ENCODE results near the gene EIF3L. TPM values are rescaled to one million over a fixed set of nuclear protein-coding genes. Genes with fewer than 3 reads are reported as not detected.
"Not testable (repeated sequence)": the region's sequence is repeated elsewhere in the genome, so short reads cannot be mapped to it uniquely, and the experiment has no call there.

EIF3L gene
- polyA plus RNA-seq (ENCODE audit: insufficient read length in 12 of 12) = 1,000 to 10,000 TPM in 9 of 12 donors, 100 to 1,000 TPM in 2, not detected in 1; 578 to 1,449 (median 1,314) TPM
- long read RNA-seq, donor 1, transcript EIF3L-209 (2 exons, 348 nt) = minor isoform, 16 of 277 reads
- long read RNA-seq, donor 1, transcript EIF3L-203 (13 exons, 3,220 nt) = major isoform, 101 of 277 reads
- long read RNA-seq, donor 1, partial matches to known transcripts = 150 of 277 reads
- long read RNA-seq, donor 1, other reads (novel, unspliced or antisense) = 7 of 277 reads
- long read RNA-seq, donor 2, transcript EIF3L-203 (13 exons, 3,220 nt) = major isoform, 297 of 529 reads
- long read RNA-seq, donor 2, transcript EIF3L-209 (2 exons, 348 nt) = minor isoform, 31 of 529 reads
- long read RNA-seq, donor 2, partial matches to known transcripts = 178 of 529 reads
- long read RNA-seq, donor 2, other reads (novel, unspliced or antisense) = 21 of 529 reads
- long read RNA-seq, donor 3, transcript EIF3L-209 (2 exons, 348 nt) = minor isoform, 15 of 204 reads
- long read RNA-seq, donor 3, transcript EIF3L-203 (13 exons, 3,220 nt) = major isoform, 119 of 204 reads
- long read RNA-seq, donor 3, partial matches to known transcripts = 69 of 204 reads
- long read RNA-seq, donor 3, other reads (novel, unspliced or antisense) = 0 of 204 reads
- long read RNA-seq, donor 4, transcript EIF3L-203 (13 exons, 3,220 nt) = major isoform, 98 of 145 reads
- long read RNA-seq, donor 4, transcript EIF3L-209 (2 exons, 348 nt) = minor isoform, 7 of 145 reads
- long read RNA-seq, donor 4, partial matches to known transcripts = 38 of 145 reads
- long read RNA-seq, donor 4, other reads (novel, unspliced or antisense) = 0 of 145 reads
- long read RNA-seq, donor 5, transcript EIF3L-203 (13 exons, 3,220 nt) = major isoform, 405 of 714 reads
- long read RNA-seq, donor 5, transcript EIF3L-209 (2 exons, 348 nt) = minor isoform, 9 of 714 reads
- long read RNA-seq, donor 5, partial matches to known transcripts = 245 of 714 reads
- long read RNA-seq, donor 5, other reads (novel, unspliced or antisense) = 49 of 714 reads
- long read RNA-seq, donor 6, transcript EIF3L-209 (2 exons, 348 nt) = minor isoform, 11 of 236 reads
- long read RNA-seq, donor 6, transcript EIF3L-203 (13 exons, 3,220 nt) = major isoform, 123 of 236 reads
- long read RNA-seq, donor 6, partial matches to known transcripts = 91 of 236 reads
- long read RNA-seq, donor 6, other reads (novel, unspliced or antisense) = 8 of 236 reads
- long read RNA-seq, donor 7, transcript EIF3L-203 (13 exons, 3,220 nt) = major isoform, 98 of 164 reads
- long read RNA-seq, donor 7, transcript EIF3L-209 (2 exons, 348 nt) = minor isoform, 9 of 164 reads
- long read RNA-seq, donor 7, partial matches to known transcripts = 56 of 164 reads
- long read RNA-seq, donor 7, other reads (novel, unspliced or antisense) = 0 of 164 reads
- long read RNA-seq, donor 8, transcript EIF3L-209 (2 exons, 348 nt) = minor isoform, 11 of 576 reads
- long read RNA-seq, donor 8, transcript EIF3L-203 (13 exons, 3,220 nt) = major isoform, 346 of 576 reads
- long read RNA-seq, donor 8, partial matches to known transcripts = 194 of 576 reads
- long read RNA-seq, donor 8, other reads (novel, unspliced or antisense) = 23 of 576 reads
- long read RNA-seq, donor 9, transcript EIF3L-203 (13 exons, 3,220 nt) = major isoform, 89 of 246 reads
- long read RNA-seq, donor 9, transcript EIF3L-209 (2 exons, 348 nt) = minor isoform, 30 of 246 reads
- long read RNA-seq, donor 9, partial matches to known transcripts = 123 of 246 reads
- long read RNA-seq, donor 9, other reads (novel, unspliced or antisense) = 0 of 246 reads
- long read RNA-seq, donor 10, transcript EIF3L-203 (13 exons, 3,220 nt) = major isoform, 261 of 422 reads
- long read RNA-seq, donor 10, transcript EIF3L-209 (2 exons, 348 nt) = minor isoform, 10 of 422 reads
- long read RNA-seq, donor 10, partial matches to known transcripts = 136 of 422 reads
- long read RNA-seq, donor 10, other reads (novel, unspliced or antisense) = 8 of 422 reads
- long read RNA-seq, donor 11, transcript EIF3L-203 (13 exons, 3,220 nt) = major isoform, 270 of 472 reads
- long read RNA-seq, donor 11, transcript EIF3L-209 (2 exons, 348 nt) = minor isoform, 19 of 472 reads
- long read RNA-seq, donor 11, transcript EIF3L-213 (6 exons, 1,294 nt) = minor isoform, 8 of 472 reads
- long read RNA-seq, donor 11, partial matches to known transcripts = 157 of 472 reads
- long read RNA-seq, donor 11, other reads (novel, unspliced or antisense) = 18 of 472 reads

GRCh38 chr22:37849089-37849751, at the start of gene EIF3L:
TSS of gene EIF3L (plus strand) at chr22:37849419. CDS start at chr22:37849450, 31 bp downstream.
- DNase-seq = peak; percentile 93

DNA sequence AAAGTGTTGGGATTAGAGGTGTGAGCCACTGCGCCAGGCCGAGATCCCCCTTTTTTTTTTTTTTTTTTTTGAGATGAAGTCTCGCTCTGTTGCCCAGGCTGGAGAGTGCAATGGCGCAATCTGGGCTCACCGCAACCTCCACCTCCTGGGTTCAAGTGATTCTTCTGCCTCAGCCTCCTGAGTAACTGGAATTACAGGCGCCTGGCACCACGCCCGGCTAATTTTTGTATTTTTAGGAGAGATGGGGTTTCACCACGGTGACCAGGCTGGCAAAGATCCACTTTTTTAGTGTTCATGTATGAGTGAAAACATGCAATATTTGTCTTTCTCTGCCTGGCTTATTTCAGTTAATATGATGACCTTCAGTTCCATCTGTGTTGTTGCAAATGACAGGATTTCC, 49.2 kb upstream of the EIF3L start:
- not testable (repeated sequence) for DNase-seq

GRCh38 chr22:37801946-37802309, 47.3 kb upstream of the EIF3L start:
- DNase-seq = no peak

DNA sequence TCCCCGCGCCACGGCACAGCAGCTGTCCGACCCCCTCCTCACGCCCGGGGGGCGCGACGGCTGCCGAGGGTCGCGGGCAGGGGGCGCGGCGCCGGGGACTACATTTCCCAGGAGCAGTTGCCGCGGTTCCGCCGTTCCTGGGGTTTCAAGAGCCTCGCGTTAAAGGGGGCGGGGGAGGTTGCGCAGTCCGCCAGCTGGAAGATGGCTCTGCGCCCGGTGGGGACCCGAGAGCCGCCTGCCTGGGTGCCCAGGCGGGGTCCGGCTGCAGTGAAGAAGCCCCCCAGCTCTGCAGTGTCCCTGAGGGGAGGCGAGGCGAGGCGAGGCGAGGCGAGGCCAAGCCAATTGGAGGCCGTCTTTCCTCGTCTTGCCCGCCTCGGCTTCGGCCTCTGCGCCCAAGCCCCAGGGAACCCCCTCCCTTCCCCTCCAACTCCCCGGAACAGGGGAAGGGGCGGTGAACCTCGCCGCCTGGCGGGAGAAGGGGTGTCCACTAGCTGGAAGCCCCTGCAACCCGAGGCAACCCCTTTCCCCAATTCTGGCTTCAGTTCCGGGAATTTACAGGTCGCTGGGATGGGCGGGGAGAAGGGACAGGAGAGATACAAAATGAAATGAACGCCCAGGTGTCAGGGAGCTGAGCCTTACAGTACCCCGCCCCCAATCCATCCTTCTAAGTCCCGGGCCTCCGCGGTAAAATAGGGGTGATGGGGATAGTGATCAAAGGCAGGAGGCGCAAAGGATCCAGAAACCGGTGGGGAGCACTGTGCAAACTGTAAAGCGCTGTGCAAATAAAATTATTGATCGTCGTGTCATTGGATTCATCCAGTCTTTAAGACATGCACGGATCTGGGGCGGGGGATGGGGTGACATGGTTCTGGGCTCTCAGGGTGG, 46.7 kb upstream of the EIF3L start:
- DNase-seq = no peak

GRCh38 chr22:37803195-37803638, 46.0 kb upstream of the EIF3L start:
- DNase-seq = no peak

DNA sequence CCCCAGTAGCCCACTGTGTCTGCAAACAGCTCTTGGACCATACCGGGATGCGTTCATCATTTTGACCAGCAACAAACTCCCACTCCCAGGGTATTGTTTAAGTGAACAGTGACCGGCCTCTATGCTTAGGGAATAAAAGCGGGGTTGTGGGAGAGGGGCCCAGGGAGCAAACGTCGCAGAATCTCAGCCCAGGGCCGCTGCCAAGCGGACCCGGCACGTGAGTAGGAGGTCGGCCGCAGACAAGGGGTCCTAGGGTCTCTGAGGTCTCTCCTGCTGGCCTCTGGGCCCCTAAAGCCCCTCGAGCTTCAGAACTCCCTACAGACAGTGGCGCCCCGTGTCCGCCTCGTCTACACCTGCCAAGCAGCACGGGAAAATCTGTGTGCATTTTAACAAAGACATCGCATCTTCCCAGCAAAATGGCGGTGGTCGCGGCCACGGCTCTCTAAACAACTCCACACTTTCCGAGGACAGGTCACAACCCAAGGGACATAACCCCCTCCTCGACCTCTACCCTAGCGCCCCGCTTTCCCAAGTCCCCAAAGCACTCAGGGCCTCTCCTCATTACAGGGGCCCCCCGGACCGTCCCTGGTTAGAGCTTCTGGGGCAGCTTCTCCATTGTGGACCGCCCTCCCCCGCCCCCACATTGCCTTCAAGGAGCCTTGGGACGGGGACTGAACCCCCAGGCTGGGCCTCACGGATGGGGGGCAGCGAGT, 45.4 kb upstream of the EIF3L start:
- DNase-seq = no peak

DNA sequence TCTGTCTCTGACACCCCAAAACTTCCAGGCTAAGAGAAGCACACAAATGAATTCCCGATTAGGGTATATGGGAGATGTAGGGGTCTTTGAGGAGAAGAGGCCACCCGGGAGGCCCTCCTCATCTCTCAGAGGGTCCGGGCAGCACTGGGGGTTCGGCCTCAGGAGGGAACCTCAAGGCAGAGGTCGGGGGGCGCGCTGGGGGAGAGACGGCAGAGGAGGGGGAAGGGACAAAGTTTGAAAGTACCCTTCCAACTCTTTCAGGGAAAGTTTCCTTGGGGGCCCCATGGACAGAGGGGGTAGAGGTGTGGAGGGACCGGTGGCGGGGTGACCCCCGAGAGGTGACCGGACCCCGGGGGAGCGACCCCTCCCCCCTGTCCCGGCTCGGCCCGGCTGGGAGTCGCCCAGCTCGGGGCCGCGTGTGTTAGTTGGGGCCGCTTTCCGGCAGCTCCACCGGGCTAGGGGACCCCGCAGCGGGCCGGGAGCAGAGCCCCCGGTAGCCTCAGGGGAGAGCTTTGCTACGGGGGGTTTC, 44.8 kb upstream of the EIF3L start:
- DNase-seq = no peak

DNA sequence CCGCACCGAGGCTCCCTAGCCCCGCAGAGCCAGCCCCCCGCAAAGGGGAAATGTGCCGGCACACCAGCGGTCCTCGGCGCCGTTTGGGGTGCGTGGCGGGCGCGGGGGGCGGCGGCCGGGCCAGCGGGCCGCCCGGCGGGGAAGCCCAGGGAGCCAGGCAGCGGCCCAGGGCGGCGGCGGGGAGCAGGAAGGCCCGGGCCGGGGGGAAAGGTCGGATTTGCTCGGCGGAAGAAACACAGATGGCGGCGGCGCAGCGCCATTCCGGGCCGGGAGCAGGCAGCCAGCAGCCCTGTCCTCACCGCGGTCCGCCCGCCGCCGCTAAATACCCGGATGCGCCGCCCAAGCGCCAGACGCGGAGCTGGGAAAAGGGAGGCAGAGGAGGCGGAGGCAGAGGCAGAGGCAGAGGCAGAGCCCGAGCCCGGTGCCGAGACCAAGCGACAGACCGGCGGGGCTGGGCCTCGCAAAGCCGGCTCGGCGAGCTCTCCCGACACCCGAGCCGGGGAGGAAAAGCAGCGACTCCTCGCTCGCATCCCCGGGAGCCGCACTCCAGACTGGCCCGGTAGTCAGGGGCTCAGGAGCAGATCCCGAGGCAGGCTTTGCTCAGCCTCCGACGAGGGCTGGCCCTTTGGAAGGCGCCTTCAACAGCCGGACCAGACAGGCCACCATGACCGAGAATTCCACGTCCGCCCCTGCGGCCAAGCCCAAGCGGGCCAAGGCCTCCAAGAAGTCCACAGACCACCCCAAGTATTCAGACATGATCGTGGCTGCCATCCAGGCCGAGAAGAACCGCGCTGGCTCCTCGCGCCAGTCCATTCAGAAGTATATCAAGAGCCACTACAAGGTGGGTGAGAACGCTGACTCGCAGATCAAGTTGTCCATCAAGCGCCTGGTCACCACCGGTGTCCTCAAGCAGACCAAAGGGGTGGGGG, 44.1 kb upstream of the EIF3L start:
- DNase-seq = peak; percentile 93

DNA sequence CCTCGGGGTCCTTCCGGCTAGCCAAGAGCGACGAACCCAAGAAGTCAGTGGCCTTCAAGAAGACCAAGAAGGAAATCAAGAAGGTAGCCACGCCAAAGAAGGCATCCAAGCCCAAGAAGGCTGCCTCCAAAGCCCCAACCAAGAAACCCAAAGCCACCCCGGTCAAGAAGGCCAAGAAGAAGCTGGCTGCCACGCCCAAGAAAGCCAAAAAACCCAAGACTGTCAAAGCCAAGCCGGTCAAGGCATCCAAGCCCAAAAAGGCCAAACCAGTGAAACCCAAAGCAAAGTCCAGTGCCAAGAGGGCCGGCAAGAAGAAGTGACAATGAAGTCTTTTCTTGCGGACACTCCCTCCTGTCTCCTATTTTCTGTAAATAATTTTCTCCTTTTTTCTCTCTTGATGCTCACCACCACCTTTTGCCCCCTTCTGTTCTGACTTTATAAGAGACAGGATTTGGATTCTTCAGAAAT, 43.4 kb upstream of the EIF3L start:
- DNase-seq = no peak

- DNase-seq = no peak
Measured at GRCh38 chr22:37806409-37807333, 42.5 kb upstream of the EIF3L start.

- DNase-seq = peak; percentile 96
Measured at GRCh38 chr22:37807410-37808293, 41.6 kb upstream of the EIF3L start, which contains the start of gene GCAT. TSS of gene GCAT (plus strand) at chr22:37807934. CDS start at chr22:37807968, 34 bp downstream.

GRCh38 chr22:37808294-37808657, 40.9 kb upstream of the EIF3L start:
- no peak for DNase-seq

DNA sequence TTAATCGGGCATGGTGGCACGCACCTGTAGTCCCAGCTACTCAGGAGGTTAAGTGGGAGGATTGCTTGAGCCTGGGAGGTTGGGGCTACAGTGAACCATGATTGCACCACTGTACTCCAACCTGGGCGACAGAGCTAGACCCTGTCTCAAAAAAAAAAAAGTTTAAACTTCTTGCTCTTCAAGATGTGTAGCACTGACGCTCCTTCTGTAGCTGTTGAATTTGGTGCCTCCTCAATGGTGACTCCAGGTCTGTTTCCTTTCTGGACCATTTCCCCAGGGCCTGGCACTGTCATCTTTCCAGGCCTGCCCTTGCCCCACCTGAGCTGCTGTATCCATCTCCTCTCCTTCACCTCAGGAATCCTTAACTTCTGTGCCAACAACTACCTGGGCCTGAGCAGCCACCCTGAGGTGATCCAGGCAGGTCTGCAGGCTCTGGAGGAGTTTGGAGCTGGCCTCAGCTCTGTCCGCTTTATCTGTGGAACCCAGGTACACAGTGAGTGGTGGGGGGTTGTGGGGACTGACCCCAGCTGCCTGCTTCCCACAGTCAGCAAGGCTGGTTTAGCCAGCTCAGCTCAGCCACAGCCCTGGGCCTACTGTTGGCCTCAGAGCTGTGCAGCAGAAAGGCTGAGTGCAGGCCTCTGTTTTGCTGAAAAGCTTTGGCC, 39.4 kb upstream of the EIF3L start:
- no peak for DNase-seq
